Panc1 (cell line): ENCODE measurements around the gene STOM.

Experiments used
- POLR2AphosphoS5 ChIP-seq: IDR thresholded peaks from 2 replicates; pipeline ENCODE4 v1.6.1; 2012; ENCODE audit warnings: mild to moderate bottlenecking, low read depth, low read length, moderate library complexity
- REST ChIP-seq, 2 experiments: IDR thresholded peaks; 2 replicates each; pipeline ENCODE4 v1.6.1; 2011 to 2012; ENCODE audit warnings: low read depth in 2 of 2, control low read depth in 1 of 2, low read length in 1 of 2, mild to moderate bottlenecking in 1 of 2, moderate library complexity in 1 of 2; ENCODE audit not compliant: insufficient read depth in 1 of 2
- SIN3A ChIP-seq: IDR thresholded peaks from 2 replicates; pipeline ENCODE4 v1.6.1; 2012; ENCODE audit warnings: low read depth, mild to moderate bottlenecking, low read length, moderate library complexity, borderline replicate concordance; ENCODE audit not compliant: insufficient read depth
- TF ChIP-seq, protein P1 (sequence below): fragments of 450-650 bp; IDR thresholded peaks from 2 replicates; pipeline ENCODE4 v1.5.1; 2017; ENCODE audit warnings: mild to moderate bottlenecking

DNA sequence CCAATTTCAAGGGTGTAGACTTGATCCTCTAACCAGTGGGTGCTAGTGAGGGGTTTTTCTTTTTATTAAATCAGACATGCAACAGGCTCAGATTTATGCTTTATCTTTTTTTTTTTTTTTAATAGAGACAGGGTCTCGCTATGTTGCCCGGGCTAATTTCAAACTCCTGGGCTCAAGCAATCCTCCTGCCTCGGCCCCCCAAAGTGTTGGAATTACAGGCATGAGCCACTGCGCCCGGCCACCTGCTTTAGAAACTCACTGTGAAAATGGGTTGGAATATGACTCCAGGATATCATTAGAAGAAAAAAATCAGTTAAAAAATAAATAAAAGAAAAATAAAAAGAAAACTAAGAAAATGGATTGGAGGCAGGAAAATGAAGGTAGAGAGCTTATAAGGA is 50.7 kb downstream of the STOM start:
- TF ChIP-seq, protein P1, sequence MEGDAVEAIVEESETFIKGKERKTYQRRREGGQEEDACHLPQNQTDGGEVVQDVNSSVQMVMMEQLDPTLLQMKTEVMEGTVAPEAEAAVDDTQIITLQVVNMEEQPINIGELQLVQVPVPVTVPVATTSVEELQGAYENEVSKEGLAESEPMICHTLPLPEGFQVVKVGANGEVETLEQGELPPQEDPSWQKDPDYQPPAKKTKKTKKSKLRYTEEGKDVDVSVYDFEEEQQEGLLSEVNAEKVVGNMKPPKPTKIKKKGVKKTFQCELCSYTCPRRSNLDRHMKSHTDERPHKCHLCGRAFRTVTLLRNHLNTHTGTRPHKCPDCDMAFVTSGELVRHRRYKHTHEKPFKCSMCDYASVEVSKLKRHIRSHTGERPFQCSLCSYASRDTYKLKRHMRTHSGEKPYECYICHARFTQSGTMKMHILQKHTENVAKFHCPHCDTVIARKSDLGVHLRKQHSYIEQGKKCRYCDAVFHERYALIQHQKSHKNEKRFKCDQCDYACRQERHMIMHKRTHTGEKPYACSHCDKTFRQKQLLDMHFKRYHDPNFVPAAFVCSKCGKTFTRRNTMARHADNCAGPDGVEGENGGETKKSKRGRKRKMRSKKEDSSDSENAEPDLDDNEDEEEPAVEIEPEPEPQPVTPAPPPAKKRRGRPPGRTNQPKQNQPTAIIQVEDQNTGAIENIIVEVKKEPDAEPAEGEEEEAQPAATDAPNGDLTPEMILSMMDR, result no peak
- no peak for TF ChIP-seq SIN3A
- no peak for TF ChIP-seq POLR2AphosphoS5
- no peak for TF ChIP-seq REST (IDR thresholded peaks at IDR 0.05; ENCODE audit: insufficient read depth in 1 of 2, low read depth in 2 of 2, low read length in 1 of 2)
